Kidney (tissue), 14 donors: ENCODE data around the gene HNRNPM. TPM values are rescaled to one million over a fixed set of nuclear protein-coding genes. Genes with fewer than 3 reads are reported as not detected.

Experiments
- DNase-seq, 5 donors: peaks; one replicate each; pipeline ENCODE4 v3.0.0-alpha.2; 2013 to 2020
- FAIRE-seq: peaks from 2 replicates; lab custom pipeline; 2012; peaks lifted over from hg19 to GRCh38; lab: Jason Lieb, UNC
- H3K27ac ChIP-seq, 2 donors: one replicate each; pipeline ENCODE4 v1.7.0; 2013; ENCODE audit warnings: low read depth in 2 of 2, low read length in 2 of 2, inconsistent platforms in 1 of 2
- H3K27me3 ChIP-seq: one replicate; pipeline ENCODE4 v1.7.1; 2013; ENCODE audit warnings: low read length, inconsistent platforms; ENCODE audit not compliant: control insufficient read depth, insufficient read depth
- H3K36me3 ChIP-seq, 3 donors: one replicate each; pipeline versions ENCODE4 v1.7.0 to v1.7.1; 2013; ENCODE audit warnings: low read length in 3 of 3, control low read depth in 1 of 3, inconsistent platforms in 1 of 3; ENCODE audit not compliant: insufficient read depth in 3 of 3, control insufficient read depth in 2 of 3
- H3K4me1 ChIP-seq, 3 donors: one replicate each; pipeline versions ENCODE4 v1.7.0 to v1.7.1; 2013; ENCODE audit warnings: low read length in 3 of 3, inconsistent platforms in 1 of 3, low read depth in 1 of 3; ENCODE audit not compliant: control insufficient read depth in 2 of 3, insufficient read depth in 2 of 3
- H3K4me3 ChIP-seq, 3 donors: one replicate each; pipeline versions ENCODE4 v1.7.0 to v1.8.1; 2013; ENCODE audit warnings: low read length in 3 of 3, control low read depth in 1 of 3, inconsistent platforms in 1 of 3
- H3K9ac ChIP-seq, 3 donors: one replicate each; pipeline versions ENCODE4 v1.7.0 to v1.7.1; 2013; ENCODE audit warnings: low read length in 3 of 3, control low read depth in 1 of 3, inconsistent platforms in 1 of 3
- H3K9me3 ChIP-seq, 3 donors: one replicate each; pipeline versions ENCODE4 v1.7.0 to v1.7.1; 2013; ENCODE audit warnings: low read length in 3 of 3, control low read depth in 1 of 3, inconsistent platforms in 1 of 3; ENCODE audit not compliant: control insufficient read depth in 2 of 3, insufficient read depth in 1 of 3
- CTCF ChIP-seq: IDR thresholded peaks from 3 replicates; pipeline ENCODE4 v1.5.1; 2012; ENCODE audit warnings: mild to moderate bottlenecking, moderate library complexity, borderline replicate concordance; ENCODE audit not compliant: insufficient read depth; ENCODE audit errors: extremely low read depth
- intact Hi-C: fragments of 100-400 bp; cut with DNase I; formaldehyde crosslinking; loops from one replicate; pipeline ENCODE4 v1.11.1; 2022
- polyA plus RNA-seq: library from polyadenylated mRNA; stranded (reverse); fragments of 350-450 nt; fragmentation: Illumina TruSeq; extraction: RNeasy Lipid Tissue Mini Kit (QIAGEN cat#74804); gene quantifications from one replicate; pipeline ENCODE4 v1.2.3, GENCODE V29; 2014; ENCODE audit warnings: low read depth, low replicate concordance; ENCODE audit not compliant: insufficient read depth
- total RNA-seq: library from RNA; stranded (reverse); fragmentation: NEBNext Ultra II Directional; extraction: Animal tissue kit (Norgen Biotek cat#: 25700); gene quantifications from one replicate; pipeline ENCODE4 v1.2.1, GENCODE V29; 2021
- donor health status: control.
- donor health status: control.
- donor health status: control.
- donor health status: control.
- donor health status: control.
- donor health status: DM: yes; HTN: yes; CAD: no.
- donor health status: Normal renal cell carcinoma (clear cell type).

HNRNPM gene
- total and polyA plus RNA-seq, 2 donors from 2014 or later: 103 to 164 TPM

- Histone ChIP-seq H3K9ac (no peak overlapping the region), H3K4me1 (no peaks in the 10 kb centered on the region), H3K4me3 (no peak overlapping the region), H3K27ac (no peak overlapping the region), H3K27me3 (no peaks in the 10 kb centered on the region), H3K36me3 (peaks cover 11 to 59% (median 42%) of the 10 kb centered on the region in 3 donors), H3K9me3 (no peaks in the 10 kb centered on the region)
- no peak for DNase-seq
- intact Hi-C loops: no loop called here
- no peak for TF ChIP-seq CTCF
- no peak for FAIRE-seq
Observed at GRCh38 chr19:8487137-8487851, 42.5 kb downstream of the HNRNPM start.

- no peak for FAIRE-seq
- no peak overlapping the region for H3K27ac ChIP-seq
- TF ChIP-seq CTCF: no peak
- no peaks in the 10 kb centered on the region for H3K9me3 ChIP-seq
- peaks cover 11 to 49% (median 39%) of the 10 kb centered on the region in 3 donors for H3K36me3 ChIP-seq
- intact Hi-C loops: no loop called here
- no peak for DNase-seq
- no peak overlapping the region for H3K4me3 ChIP-seq
- no peaks in the 10 kb centered on the region for H3K4me1 ChIP-seq
- H3K9ac ChIP-seq: no peak overlapping the region
- H3K27me3 ChIP-seq: no peaks in the 10 kb centered on the region
Observed at GRCh38 chr19:8488365-8488764, 43.6 kb downstream of the HNRNPM start.

GRCh38 chr19:8489561-8490394 is 45.0 kb downstream of the HNRNPM start:
- intact Hi-C loops: no loop called here
- no peaks in the 10 kb centered on the region for H3K4me1 ChIP-seq
- H3K27me3 ChIP-seq: no peaks in the 10 kb centered on the region
- DNase-seq: peak in 1 of 5 donors; percentile 60
- no peak overlapping the region for H3K4me3 ChIP-seq
- no peak overlapping the region for H3K27ac ChIP-seq
- no peak for FAIRE-seq
- no peak for TF ChIP-seq CTCF
- H3K36me3 ChIP-seq: peaks cover 11 to 38% (median 36%) of the 10 kb centered on the region in 3 donors
- H3K9ac ChIP-seq: no peak overlapping the region
- H3K9me3 ChIP-seq: no peaks in the 10 kb centered on the region
